ENCODE results near the gene ZER1.
"Not testable (repeated sequence)": the region's sequence is repeated elsewhere in the genome, so short reads cannot be mapped to it uniquely, and the experiment has no call there.

ZER1 gene

GRCh38 chr9:128702949-128703615, 68.6 kb downstream of the ZER1 start:
- no peak overlapping the region for H3K27ac ChIP-seq (ENCODE audit: low read length)
- no peaks in the 10 kb centered on the region for H3K27me3 ChIP-seq (ENCODE audit: control insufficient read depth in 1 of 2, insufficient read depth in 2 of 2, low read length in 2 of 2)
- peak overlapping the region; percentile 65 to 76 for H3K4me3 ChIP-seq (ENCODE audit: low read length in 2 of 2)
- H3K9me3 ChIP-seq (ENCODE audit: control insufficient read depth in 2 of 2, low read length in 2 of 2) = no peaks in the 10 kb centered on the region
- no peaks in the 10 kb centered on the region for H3K36me3 ChIP-seq (ENCODE audit: control insufficient read depth in 2 of 2, insufficient read depth in 2 of 2, low read length in 2 of 2)
- peaks cover 11% of the 10 kb centered on the region for H3K4me1 ChIP-seq (ENCODE audit: control insufficient read depth, insufficient read depth, low read length)
- H3K9ac ChIP-seq (ENCODE audit: low read length in 2 of 2) = peak overlapping the region; percentile 13 to 55

DNA sequence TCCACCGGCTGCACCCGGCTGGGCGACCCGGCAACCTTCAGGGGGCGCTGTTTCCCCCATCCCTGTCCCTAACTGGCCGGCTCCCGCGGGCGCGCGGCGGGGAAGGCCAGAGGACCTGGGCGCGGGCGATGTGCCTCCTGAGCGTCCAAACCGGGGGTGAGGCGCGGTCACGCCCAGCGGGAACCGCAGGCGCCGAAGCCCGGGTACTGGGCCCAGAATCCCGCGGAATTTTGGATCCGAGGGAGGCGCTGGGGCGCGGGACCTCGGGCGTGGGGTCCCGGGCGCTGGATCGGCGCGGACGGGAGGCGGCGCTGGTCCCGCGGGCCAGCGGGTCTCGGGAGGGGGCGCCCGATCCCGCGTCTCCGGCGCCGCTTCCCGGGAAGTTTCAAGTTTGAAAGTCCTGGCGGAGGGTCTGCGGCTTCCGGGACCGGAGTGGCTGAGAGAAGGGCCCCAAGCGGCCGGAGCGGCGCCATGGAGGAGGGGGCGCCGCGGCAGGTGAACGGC, 69.2 kb downstream of the ZER1 start, which contains the start of gene PKN3:
Gene PKN3, plus strand, starts transcription at position 59 of the 504 bp plus-strand sequence. Its CDS starts 413 bp downstream, at position 472.
- Histone ChIP-seq H3K9me3 (ENCODE audit: control insufficient read depth in 2 of 2, low read length in 2 of 2) (no peaks in the 10 kb centered on the region), H3K27ac (ENCODE audit: low read length) (no peak within 1 kb of the TSS), H3K9ac (ENCODE audit: low read length in 2 of 2) (peak within 1 kb of the TSS; percentile 42 to 55), H3K4me3 (ENCODE audit: low read length in 2 of 2) (peak within 1 kb of the TSS; percentile 65 to 76), H3K4me1 (ENCODE audit: control insufficient read depth, insufficient read depth, low read length) (peaks cover 11% of the 10 kb centered on the region), H3K36me3 (ENCODE audit: control insufficient read depth in 2 of 2, insufficient read depth in 2 of 2, low read length in 2 of 2) (no peaks in the 10 kb centered on the region), H3K27me3 (ENCODE audit: control insufficient read depth in 1 of 2, insufficient read depth in 2 of 2, low read length in 2 of 2) (no peaks in the 10 kb centered on the region)

DNA sequence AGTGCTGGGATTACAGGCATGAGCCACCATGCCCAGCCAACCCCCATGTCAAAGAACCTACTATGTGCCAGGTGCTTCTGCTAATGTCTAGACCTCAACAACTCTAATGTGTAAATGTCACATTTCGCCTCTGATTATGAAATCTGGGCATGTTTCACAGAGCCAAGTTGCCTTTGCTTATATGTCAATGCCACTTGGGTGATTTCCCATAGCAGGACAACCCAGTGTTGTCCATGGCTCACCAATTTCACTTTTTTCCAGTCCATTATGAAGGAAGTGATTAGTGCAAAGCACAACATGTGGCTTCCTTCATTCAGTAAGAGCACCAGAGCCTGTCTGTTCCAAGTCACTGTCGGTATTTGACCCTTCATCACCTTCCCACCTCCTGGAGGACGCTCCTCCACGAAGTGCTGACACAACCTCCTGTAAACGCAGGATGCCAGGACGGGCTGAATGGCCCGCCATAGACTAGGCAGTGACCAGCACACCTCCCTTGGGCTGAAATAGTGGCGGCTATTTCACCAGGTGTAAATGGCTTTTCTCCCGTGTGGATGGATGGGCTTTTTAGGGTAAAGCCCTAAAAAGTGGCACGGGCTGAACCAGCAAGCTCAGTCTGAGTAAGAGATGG, 70.4 kb downstream of the ZER1 start:
- H3K27ac ChIP-seq (ENCODE audit: low read length) = no peak overlapping the region
- H3K36me3 ChIP-seq (ENCODE audit: control insufficient read depth in 2 of 2, insufficient read depth in 2 of 2, low read length in 2 of 2) = peaks cover 0 to 5% of the 10 kb centered on the region in 2 donors
- no peak overlapping the region for H3K4me3 ChIP-seq (ENCODE audit: low read length in 2 of 2)
- H3K27me3 ChIP-seq (ENCODE audit: control insufficient read depth in 1 of 2, insufficient read depth in 2 of 2, low read length in 2 of 2) = no peaks in the 10 kb centered on the region
- H3K4me1 ChIP-seq (ENCODE audit: control insufficient read depth, insufficient read depth, low read length) = peaks cover 11% of the 10 kb centered on the region
- H3K9ac ChIP-seq (ENCODE audit: low read length in 2 of 2) = no peak overlapping the region
- no peaks in the 10 kb centered on the region for H3K9me3 ChIP-seq (ENCODE audit: control insufficient read depth in 2 of 2, low read length in 2 of 2)

DNA sequence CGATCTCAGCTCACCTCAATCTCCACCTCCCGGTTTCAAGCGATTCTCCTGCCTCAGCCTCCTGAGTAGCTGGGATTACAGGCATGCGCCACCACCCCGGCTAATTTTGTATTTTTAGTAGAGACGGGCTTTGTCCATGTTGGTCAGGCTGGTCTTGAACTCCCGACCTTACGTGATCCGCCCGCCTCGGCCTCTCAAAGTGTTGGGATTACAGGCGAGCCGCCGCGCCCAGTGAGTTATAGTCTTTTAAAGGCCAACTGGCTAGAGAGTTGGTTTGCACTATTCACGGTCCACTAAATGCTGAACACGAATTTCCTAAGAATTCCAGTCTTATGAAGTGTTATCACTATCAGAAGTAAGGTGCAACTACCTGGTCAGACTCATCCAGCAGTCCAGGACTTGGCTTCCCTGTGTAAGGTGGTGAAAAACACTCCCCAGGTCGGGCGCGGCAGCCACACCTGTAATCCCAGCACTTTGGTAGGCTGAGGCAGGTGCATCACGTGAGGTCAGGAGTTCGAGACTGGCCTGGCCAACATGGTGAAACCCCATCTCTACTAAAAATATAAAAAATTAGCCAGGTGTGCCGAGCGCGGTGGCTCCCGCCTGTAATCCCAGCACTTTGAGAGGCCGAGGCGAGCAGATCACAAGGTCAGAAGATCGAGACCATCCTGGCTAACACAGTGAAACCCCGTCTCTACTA, 72.5 kb downstream of the ZER1 start:
- not testable (repeated sequence) for H3K27ac ChIP-seq (ENCODE audit: low read length); H3K27me3 ChIP-seq (ENCODE audit: control insufficient read depth in 1 of 2, insufficient read depth in 2 of 2, low read length in 2 of 2); H3K9me3 ChIP-seq (ENCODE audit: control insufficient read depth in 2 of 2, low read length in 2 of 2); H3K4me3 ChIP-seq (ENCODE audit: low read length in 2 of 2); H3K9ac ChIP-seq (ENCODE audit: low read length in 2 of 2)
- peaks cover 11% of the 10 kb centered on the region for H3K4me1 ChIP-seq (ENCODE audit: control insufficient read depth, insufficient read depth, low read length)
- H3K36me3 ChIP-seq (ENCODE audit: control insufficient read depth in 2 of 2, insufficient read depth in 2 of 2, low read length in 2 of 2) = peaks cover 11 to 13% of the 10 kb centered on the region in 2 donors

GRCh38 chr9:128696923-128697707, 74.6 kb downstream of the ZER1 start:
- Histone ChIP-seq H3K36me3 (ENCODE audit: control insufficient read depth in 2 of 2, insufficient read depth in 2 of 2, low read length in 2 of 2) (peaks cover 21 to 29% of the 10 kb centered on the region in 2 donors), H3K27ac (ENCODE audit: low read length) (no peak overlapping the region), H3K4me1 (ENCODE audit: control insufficient read depth, insufficient read depth, low read length) (peaks cover 2% of the 10 kb centered on the region), H3K9ac (ENCODE audit: low read length in 2 of 2) (no peak overlapping the region), H3K27me3 (ENCODE audit: control insufficient read depth in 1 of 2, insufficient read depth in 2 of 2, low read length in 2 of 2) (no peaks in the 10 kb centered on the region), H3K9me3 (ENCODE audit: control insufficient read depth in 2 of 2, low read length in 2 of 2) (no peaks in the 10 kb centered on the region), H3K4me3 (ENCODE audit: low read length in 2 of 2) (no peak overlapping the region)

- Histone ChIP-seq H3K27me3 (ENCODE audit: control insufficient read depth in 1 of 2, insufficient read depth in 2 of 2, low read length in 2 of 2) (no peaks in the 10 kb centered on the region), H3K4me1 (ENCODE audit: control insufficient read depth, insufficient read depth, low read length) (peaks cover 6% of the 10 kb centered on the region), H3K4me3 (ENCODE audit: low read length in 2 of 2) (no peak overlapping the region), H3K9ac (ENCODE audit: low read length in 2 of 2) (no peak overlapping the region), H3K36me3 (ENCODE audit: control insufficient read depth in 2 of 2, insufficient read depth in 2 of 2, low read length in 2 of 2) (peaks cover 25 to 33% of the 10 kb centered on the region in 2 donors), H3K9me3 (ENCODE audit: control insufficient read depth in 2 of 2, low read length in 2 of 2) (no peaks in the 10 kb centered on the region), H3K27ac (ENCODE audit: low read length) (no peak overlapping the region)
Measured at GRCh38 chr9:128694344-128694743, 77.4 kb downstream of the ZER1 start.

DNA sequence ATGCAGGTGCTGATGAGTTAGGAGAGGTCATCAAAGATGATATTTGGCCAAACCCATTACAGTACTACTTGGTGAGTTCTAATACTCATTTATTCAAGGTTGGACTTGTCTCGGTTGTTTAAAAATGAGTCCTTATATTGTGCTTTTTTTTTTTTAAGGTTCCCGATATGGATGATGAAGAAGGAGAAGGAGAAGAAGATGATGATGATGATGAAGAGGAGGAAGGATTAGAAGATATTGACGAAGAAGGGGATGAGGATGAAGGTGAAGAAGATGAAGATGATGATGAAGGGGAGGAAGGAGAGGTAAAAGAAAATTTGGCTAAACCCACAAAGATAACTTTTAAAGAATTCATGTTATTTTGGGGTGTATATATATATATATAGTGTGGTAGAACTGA, 78.0 kb downstream of the ZER1 start:
- H3K4me1 ChIP-seq (ENCODE audit: control insufficient read depth, insufficient read depth, low read length); H3K27me3 ChIP-seq (ENCODE audit: control insufficient read depth in 1 of 2, insufficient read depth in 2 of 2, low read length in 2 of 2); H3K4me3 ChIP-seq (ENCODE audit: low read length in 2 of 2); H3K9ac ChIP-seq (ENCODE audit: low read length in 2 of 2); H3K9me3 ChIP-seq (ENCODE audit: control insufficient read depth in 2 of 2, low read length in 2 of 2); H3K27ac ChIP-seq (ENCODE audit: low read length): not testable (repeated sequence)
- peaks cover 25 to 33% of the 10 kb centered on the region in 2 donors for H3K36me3 ChIP-seq (ENCODE audit: control insufficient read depth in 2 of 2, insufficient read depth in 2 of 2, low read length in 2 of 2)

DNA sequence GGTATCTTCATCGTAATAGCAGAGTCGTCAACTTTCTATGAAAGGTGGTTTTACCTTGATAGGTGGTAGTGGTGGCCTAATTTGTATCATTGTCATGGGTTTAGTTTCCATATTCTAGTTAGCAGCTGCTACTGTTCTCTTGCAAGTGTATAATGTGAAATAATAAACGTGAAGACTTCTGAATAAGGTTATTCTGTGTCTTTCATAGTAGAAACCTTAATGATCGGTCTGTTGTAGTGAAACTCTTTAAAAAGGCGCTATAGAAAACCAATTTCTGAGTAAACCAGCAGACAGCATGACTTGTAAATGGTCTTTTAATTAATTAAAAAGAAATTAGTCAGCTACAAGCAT, 81.1 kb downstream of the ZER1 start:
- no peaks in the 10 kb centered on the region for H3K9me3 ChIP-seq (ENCODE audit: control insufficient read depth in 2 of 2, low read length in 2 of 2)
- no peak overlapping the region for H3K27ac ChIP-seq (ENCODE audit: low read length)
- H3K36me3 ChIP-seq (ENCODE audit: control insufficient read depth in 2 of 2, insufficient read depth in 2 of 2, low read length in 2 of 2) = peaks cover 20 to 24% of the 10 kb centered on the region in 2 donors
- H3K27me3 ChIP-seq (ENCODE audit: control insufficient read depth in 1 of 2, insufficient read depth in 2 of 2, low read length in 2 of 2) = peaks cover 0 to 6% of the 10 kb centered on the region in 2 donors
- peaks cover 6% of the 10 kb centered on the region for H3K4me1 ChIP-seq (ENCODE audit: control insufficient read depth, insufficient read depth, low read length)
- H3K9ac ChIP-seq (ENCODE audit: low read length in 2 of 2) = peak overlapping the region; percentile 71 to 93
- peak overlapping the region; percentile 85 to 96 for H3K4me3 ChIP-seq (ENCODE audit: low read length in 2 of 2)

DNA sequence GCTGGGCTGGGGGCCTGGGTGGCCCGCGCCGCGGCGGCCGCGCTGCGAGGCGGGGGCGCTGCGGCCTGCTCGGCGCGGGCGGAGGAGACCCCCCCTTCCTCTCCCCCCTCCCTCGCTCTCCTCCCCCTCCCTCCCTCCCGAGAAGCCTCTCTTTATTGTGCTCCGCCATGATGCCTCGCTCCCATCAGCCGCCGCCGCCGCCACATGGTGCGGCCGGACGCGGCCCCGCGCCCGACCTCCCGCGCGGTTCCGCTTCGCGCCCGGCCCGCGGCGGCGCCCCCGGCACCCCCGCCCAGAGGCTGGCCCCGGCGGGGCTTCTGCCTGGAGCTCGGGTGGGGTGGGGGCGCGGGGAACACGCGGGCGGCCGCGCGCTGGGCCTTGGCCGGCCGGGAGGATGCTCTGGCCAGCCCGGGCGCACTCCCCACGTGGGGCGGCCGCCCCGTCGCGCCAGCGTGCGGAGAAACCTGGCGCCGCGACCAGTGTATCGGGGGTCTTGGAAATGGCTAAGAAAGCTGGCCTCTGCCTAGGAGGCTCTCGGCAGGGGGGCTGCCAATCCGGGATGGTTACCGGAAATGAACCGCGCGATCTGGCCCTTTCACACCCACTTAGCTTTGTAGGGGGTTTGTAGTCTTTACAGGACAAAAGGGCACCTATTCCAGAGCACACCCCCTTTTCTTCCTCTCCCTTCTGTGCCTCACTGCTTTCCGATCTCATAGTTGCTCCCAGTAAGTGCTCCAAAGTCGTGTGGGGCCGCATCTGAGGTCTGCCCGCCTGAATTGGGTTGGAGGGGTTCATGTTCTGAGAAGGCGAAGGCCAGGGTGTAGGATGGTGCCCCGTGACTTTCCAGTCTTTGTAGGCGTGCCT, 81.7 kb downstream of the ZER1 start:
- H3K27me3 ChIP-seq (ENCODE audit: control insufficient read depth in 1 of 2, insufficient read depth in 2 of 2, low read length in 2 of 2) = peaks cover 0 to 7% of the 10 kb centered on the region in 2 donors
- H3K4me1 ChIP-seq (ENCODE audit: control insufficient read depth, insufficient read depth, low read length) = peaks cover 6% of the 10 kb centered on the region
- H3K9me3 ChIP-seq (ENCODE audit: control insufficient read depth in 2 of 2, low read length in 2 of 2) = no peaks in the 10 kb centered on the region
- H3K9ac ChIP-seq (ENCODE audit: low read length in 2 of 2) = peak overlapping the region; percentile 71 to 93
- H3K36me3 ChIP-seq (ENCODE audit: control insufficient read depth in 2 of 2, insufficient read depth in 2 of 2, low read length in 2 of 2) = peaks cover 18 to 22% of the 10 kb centered on the region in 2 donors
- no peak overlapping the region for H3K27ac ChIP-seq (ENCODE audit: low read length)
- H3K4me3 ChIP-seq (ENCODE audit: low read length in 2 of 2) = peak overlapping the region; percentile 85 to 96

All from stomach smooth muscle (tissue), 2 donors.